Measurements from ENCODE around the gene TCEA3. TPM values are rescaled to one million over a fixed set of nuclear protein-coding genes. Genes with fewer than 3 reads are reported as not detected.

TCEA3 gene
- total RNA-seq, 1 experiment from 2014 or later: not detected

DNA sequence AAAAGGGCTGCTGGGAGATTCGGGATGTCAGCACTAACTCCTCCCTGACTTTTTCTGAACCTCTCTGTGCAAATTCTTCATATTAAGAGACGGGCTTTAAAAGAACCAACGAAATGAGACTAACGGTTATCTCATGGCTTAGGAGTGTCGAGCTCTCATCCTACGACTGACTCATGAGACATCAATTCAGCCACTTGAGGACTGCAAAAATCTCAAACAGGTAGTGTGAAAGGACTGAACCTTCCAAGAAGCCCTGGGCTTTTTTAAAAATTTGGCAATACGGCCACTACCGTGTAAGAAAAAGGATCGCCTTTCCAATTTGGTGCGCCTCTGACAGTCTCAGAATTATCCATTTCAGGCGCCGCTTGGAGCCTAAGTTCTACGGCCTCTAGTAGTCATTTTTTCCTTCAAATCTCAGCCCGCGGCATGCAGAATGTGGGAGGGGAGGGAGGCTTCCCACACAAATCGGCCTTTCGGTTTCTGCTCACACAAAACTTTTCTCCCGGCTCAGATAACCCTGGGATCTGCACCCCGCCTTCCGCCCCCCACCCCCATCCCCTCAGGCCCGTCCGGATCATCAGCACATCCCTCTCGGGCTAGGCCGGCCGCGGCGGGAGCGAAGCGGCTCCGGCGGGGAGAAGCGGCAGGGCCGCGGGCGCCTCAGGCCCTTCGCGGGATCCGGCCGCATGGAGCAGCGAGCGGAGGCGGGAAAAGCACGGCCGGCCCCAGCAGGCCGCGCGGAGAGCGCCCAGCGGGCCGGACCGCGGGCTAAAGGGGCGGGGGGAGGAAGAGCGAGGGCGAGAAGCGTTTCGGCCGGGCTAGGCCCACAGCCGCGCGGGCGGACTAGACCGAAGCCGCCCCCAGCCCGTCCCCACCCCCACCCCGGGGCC lies 81.1 kb downstream of the TCEA3 start:
- Histone ChIP-seq H3K27me3 (no peaks in the 10 kb centered on the region), H3K9me3 (no peaks in the 10 kb centered on the region), H3K36me3 (peaks cover 30% of the 10 kb centered on the region), H3K4me3 (peak overlapping the region; percentile 74)
- peak; percentile 49 for DNase-seq

DNA sequence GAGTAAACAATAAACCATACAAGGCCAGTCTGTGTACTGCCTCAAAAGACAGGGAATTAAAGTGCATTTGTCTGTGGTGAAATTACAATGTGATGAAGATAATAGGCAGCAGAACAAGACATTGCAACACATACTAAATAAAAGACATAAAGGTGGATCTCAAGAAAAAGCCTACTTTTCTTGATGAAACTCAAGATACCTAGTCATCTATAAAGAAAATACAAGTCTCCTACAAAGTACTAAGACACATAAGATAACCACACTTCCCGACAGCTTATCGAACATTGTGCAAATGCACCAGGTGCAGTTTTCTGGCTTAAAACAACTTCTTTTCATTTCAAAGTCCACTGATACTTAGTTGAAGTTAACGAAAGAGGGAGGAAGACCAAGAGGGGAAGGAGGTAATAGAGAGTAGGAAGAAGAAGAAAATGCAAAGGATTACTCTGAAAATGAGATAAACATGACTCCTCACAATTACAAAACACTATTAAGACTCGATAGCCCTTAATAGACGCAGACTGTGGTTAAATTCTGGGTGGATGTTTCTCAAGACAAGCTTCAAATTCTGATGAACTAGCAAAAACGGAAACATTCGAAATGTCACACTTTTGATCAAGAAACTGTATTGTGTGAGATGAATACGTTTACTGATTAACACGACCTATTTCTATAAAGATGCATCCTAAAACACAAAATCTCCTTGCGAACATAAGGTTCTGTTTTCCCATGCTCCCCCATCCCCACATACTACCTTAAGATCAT lies 82.4 kb downstream of the TCEA3 start:
- peaks cover 43% of the 10 kb centered on the region for H3K36me3 ChIP-seq
- H3K9me3 ChIP-seq: no peaks in the 10 kb centered on the region
- H3K27me3 ChIP-seq: no peaks in the 10 kb centered on the region
- no peak for DNase-seq
- peak overlapping the region; percentile 74 for H3K4me3 ChIP-seq

DNA sequence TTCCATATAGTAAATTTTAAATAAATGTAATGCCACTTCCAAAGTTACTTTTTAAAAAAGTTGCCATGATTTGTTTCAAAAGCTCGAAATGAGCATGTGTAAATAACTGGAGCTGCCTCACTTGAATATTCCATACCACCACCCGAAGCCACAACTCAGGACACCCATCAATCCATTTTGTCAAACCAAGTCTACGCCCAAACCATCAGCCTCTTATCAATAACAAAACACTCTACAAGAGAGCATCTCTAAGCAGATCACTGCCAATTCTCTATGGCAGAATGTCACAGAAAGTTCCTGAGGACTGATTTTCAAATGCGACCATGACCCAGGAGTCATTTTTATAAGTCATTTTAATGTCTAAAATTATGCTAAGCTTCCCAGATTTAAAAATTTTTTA lies 84.9 kb downstream of the TCEA3 start:
- Histone ChIP-seq H3K36me3 (peaks cover 63% of the 10 kb centered on the region), H3K27me3 (no peaks in the 10 kb centered on the region), H3K9me3 (no peaks in the 10 kb centered on the region), H3K4me3 (no peak overlapping the region)
- no peak for DNase-seq

DNA sequence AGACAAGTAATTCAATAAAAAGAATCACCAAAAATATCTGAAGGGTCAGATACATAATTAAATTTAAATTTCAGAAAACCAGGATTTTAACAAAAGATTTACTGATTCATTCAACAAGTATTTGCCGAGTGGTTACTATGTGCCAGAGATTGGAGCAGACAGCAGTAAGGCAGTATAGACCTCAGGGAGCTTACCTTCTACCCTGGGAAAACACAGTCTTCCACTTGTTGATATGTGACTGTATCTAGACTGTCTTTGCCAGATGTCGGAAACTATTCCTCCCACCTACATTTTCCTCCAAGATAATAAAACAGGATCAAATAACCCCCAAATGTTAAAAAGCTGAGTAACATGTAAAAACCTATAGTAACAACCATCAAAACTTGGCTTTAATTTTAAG lies 86.7 kb downstream of the TCEA3 start:
- DNase-seq: no peak
- H3K36me3 ChIP-seq: peaks cover 77% of the 10 kb centered on the region
- H3K4me3 ChIP-seq: no peak overlapping the region
- no peaks in the 10 kb centered on the region for H3K27me3 ChIP-seq
- H3K9me3 ChIP-seq: no peaks in the 10 kb centered on the region

DNA sequence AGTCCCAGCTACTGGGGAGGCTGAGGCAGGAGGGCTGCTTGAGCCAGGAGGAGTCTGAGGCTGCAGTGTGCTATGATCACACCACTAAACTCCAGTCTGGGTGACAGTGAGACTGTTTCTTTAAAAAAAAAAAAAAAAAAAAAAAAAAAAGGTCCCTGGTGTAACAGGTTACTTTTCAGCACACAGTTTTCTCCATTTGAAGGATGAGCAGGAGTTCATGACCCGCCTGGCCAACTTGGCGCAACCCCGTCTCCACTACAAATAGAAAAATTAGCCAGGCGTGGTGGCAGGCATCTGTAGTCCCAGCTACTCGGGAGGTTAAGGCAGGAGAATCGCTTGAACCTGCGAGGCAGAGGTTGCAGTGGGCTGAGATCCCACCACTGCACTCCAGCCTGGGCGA lies 92.8 kb downstream of the TCEA3 start:
- Histone ChIP-seq H3K27me3 (no peaks in the 10 kb centered on the region), H3K9me3 (no peaks in the 10 kb centered on the region), H3K36me3 (peaks cover 80% of the 10 kb centered on the region), H3K4me3 (no peak overlapping the region)
- no peak for DNase-seq

Other genes with a start within 250 kb of the TCEA3 start
- gene HTR1D, start 207.2 kb downstream of the TCEA3 start, total RNA-seq (2014; rRNA removed; shearing (Covaris generic); ENCODE audit: low replicate concordance): 0.20 TPM in 1 of 2 replicates, not detected in the other
- gene HNRNPR, start 80.5 kb downstream of the TCEA3 start, total RNA-seq (2014; rRNA removed; shearing (Covaris generic); ENCODE audit: low replicate concordance): 149 and 159 TPM in 2 replicates
- 9.0 TPM in 2 replicates for gene ZNF436, start 54.9 kb downstream of the TCEA3 start, total RNA-seq (2014; rRNA removed; shearing (Covaris generic); ENCODE audit: low replicate concordance)
- 8.4 and 17.3 TPM in 2 replicates for gene ASAP3, start 59.4 kb upstream of the TCEA3 start, total RNA-seq (2014; rRNA removed; shearing (Covaris generic); ENCODE audit: low replicate concordance)
- 4.3 and 6.9 TPM in 2 replicates for gene E2F2, start 106.5 kb upstream of the TCEA3 start, total RNA-seq (2014; rRNA removed; shearing (Covaris generic); ENCODE audit: low replicate concordance)
- 190 and 463 TPM in 2 replicates for gene ID3, start 134.8 kb upstream of the TCEA3 start, total RNA-seq (2014; rRNA removed; shearing (Covaris generic); ENCODE audit: low replicate concordance)

All from MG63 (cell line).